Measurements from ENCODE around the gene CHST15.
"Not testable (repeated sequence)": the region's sequence is repeated elsewhere in the genome, so short reads cannot be mapped to it uniquely, and the experiment has no call there.

The CHST15 gene

GRCh38 chr10:124124123-124124768, 30.8 kb upstream of the CHST15 start:
- no peak for DNase-seq

GRCh38 chr10:124123156-124123555, 29.8 kb upstream of the CHST15 start:
- no peak for DNase-seq

GRCh38 chr10:124122211-124122610, 28.8 kb upstream of the CHST15 start:
- DNase-seq = no peak

GRCh38 chr10:124120410-124121061, 27.1 kb upstream of the CHST15 start:
- no peak for DNase-seq

DNA sequence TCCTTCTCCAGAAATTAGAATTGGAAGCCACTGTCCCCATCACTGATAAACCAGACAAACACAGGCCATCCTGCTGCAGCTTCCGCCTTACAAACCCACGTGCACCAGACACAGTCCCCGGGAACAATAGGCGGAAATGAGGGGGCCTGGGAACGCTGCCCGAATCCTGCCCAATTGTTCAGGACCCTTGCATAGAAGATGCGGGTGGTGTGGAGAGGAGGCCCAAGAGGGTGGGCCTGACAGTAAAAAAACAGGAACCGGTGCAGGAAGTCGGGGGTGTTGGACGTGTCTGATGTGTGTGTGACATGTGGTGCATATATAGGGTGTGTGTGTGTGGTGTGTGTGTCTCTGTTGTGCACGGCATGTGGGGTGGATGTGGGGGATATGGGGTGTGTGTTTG, 26.5 kb upstream of the CHST15 start:
- no peak for DNase-seq

GRCh38 chr10:124119216-124119615, 25.8 kb upstream of the CHST15 start:
- DNase-seq = no peak

- no peak for DNase-seq
Observed at GRCh38 chr10:124117833-124118232, 24.4 kb upstream of the CHST15 start.

DNA sequence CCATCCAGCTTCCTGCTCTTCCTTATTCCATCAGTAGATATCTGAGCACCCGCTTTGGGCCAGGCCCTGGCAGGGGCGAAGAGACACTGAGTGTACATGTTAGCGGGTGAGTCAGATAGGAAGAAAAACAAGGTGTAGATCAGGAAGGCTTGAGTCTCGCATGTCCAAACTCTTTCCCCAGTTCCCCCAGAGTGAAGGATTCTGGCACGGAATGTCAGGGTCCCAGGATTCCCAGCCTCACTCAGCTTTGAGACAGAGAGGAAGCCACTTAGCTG, 24.1 kb upstream of the CHST15 start:
- no peak for DNase-seq

DNA sequence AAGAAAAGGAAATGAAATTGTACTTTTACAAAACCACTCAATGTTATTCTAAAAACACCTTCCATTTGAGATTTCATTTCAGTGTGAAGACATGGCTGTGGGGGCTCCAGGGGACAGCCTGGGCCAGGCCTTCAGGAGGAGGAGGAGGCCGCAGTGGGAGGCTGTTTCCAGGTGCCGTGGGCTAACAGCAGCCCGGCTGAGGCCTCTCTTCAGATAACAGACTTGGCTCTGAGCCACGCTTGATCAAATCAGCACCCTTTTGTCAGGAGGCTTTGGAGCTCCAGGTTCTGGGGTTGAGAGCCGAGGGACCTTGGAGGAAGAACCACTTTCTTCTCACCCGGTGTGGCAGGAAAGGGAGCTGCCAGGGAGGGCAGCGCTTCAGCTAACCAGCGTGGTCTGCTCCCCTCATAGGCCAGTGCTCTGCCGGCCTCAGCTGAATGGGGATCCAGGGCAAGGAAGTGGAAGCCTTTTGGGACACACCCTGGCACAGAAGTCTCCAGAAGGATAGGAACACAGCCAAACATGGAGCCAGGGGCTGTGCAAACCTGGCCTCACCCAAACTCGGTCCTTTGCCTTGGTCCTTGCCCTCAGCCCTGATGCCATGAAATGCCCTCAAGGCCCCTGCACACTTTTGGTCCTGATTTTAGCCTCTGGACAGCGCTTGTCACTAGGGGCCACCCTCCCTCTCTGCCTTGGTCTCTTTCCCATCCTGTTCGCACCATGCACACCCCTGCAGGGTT, 23.5 kb upstream of the CHST15 start:
- DNase-seq = no peak

GRCh38 chr10:124114696-124115095, 21.3 kb upstream of the CHST15 start:
- no peak for DNase-seq

GRCh38 chr10:124112891-124113580, 19.6 kb upstream of the CHST15 start:
- no peak for DNase-seq

DNA sequence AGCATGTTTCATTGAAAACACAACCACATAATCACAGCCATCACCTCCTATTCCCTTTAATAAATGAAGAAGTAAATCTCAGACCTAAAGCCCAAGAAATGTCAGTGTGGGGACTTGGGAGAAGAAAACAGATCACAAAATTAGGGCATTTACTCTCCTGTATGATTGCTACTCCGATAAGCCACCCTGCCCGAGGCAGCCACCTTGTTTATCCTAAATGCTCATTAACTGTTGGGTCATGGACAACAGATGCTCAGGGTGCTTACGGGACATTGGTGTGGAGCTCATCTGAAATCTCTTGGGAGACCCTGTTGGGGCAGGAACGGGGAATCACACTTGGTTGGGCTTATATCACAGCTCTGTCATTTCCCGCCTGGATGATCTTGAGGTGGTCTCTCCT, 17.5 kb upstream of the CHST15 start:
- no peak for DNase-seq

DNA sequence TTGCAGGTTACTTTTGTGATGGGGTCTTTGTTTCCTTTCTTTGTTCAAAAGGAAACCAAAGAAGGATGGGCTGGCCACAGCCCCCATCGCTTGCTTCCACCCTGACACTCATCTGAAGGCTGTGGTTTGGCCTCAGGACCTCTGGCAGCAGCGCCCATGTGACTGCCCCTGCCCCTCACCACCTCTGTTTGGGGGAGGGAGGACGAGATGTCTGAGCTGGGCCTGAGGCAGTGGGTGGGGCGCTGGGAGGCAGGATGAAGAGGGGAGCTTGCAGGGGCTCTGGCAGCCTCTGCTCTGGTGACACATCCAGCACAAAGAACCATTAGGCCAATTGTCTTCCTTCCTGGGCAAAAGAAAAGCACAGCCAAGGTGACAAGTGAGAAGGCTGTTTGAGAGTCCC, 15.9 kb upstream of the CHST15 start:
- DNase-seq = no peak

DNA sequence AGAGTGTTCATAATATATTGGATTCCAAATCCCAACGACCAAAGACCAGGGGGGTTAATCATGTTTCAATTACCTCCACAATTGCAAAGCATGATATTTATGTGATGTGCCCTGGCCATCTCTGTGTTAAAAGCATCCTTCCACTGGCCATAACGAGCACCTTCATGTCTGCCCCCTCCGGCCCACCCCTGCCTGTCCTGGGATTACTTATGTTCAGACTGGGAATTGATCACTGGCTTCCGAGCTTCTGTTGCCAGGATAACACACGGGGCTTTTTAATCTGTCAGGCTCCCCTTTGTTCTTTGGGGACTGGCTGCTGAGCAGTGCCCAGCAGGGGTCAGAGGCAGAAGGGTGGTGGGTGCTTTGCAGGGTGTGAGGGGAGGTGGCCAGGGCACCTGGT, 13.7 kb upstream of the CHST15 start:
- DNase-seq = no peak

- DNase-seq = no peak
Observed at GRCh38 chr10:124106241-124106879, 13.0 kb upstream of the CHST15 start.

DNA sequence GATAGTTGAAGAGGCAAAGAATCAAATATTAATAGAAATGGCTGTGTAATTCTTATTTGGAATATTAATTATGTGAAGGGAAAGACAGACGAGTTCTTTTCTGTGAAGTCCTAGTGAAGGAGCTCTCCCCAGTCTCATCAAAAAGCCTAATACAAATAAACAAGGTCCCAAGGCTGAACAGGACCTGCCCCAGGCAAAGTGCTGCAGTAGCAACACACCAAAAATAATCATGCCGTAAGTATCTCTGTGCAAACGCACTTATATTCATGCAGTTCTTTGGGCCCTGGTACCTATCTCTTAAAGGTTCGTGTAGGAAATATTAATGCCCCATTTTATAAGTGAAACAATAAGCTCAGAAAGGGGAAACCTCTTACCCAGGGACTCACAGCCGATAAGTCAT, 12.2 kb upstream of the CHST15 start:
- no peak for DNase-seq

GRCh38 chr10:124105045-124105444, 11.6 kb upstream of the CHST15 start:
- DNase-seq = no peak

DNA sequence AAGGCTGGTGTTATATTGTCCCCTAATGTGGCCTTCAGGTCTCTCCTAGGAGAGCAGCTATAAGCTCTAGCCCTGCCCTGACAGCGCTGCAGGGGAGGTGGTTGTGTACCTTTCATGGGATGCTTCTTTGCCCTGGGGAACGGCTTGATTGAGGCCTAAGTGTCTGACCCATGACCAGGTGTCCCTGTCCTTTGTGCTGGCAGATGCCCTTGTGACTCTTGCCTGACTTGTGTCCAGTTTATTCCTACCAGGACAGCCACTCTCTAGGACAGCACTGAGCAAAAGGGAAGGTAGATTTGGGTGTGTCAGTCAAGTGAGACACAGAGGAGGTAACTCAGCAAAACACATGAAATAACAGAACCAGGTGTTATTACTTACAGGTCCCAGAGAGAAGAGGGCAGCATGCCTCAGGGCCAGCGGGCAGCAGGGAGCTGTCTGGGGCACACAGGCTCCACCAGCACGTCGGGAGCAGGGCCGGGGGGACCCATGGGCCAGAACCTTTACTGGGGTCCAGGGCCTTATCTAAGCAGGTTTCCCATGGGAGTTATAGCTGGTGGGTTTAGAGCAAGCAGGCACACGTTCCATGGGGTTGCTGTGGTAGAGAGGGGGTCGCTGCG, 10.7 kb upstream of the CHST15 start:
- no peak for DNase-seq

DNA sequence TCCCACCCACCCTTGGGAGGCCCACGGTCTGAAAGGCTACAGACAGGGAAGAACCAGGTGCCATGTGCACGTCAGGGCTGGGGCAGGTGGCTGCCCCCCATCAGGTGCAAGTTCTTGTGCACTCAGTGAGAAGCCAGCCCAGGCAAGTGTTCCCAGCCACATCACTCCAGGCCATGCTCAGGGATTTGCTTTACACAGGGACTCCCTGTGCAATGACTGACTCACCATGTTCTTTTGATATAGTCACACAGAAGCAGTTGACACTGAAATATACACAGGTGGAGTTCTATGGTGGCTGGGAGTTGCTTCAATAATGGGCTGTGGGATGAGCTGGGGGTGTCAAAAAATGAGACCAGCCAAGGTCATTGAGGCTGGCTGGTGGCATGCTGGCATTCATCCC, 8.0 kb upstream of the CHST15 start:
- no peak for DNase-seq

DNA sequence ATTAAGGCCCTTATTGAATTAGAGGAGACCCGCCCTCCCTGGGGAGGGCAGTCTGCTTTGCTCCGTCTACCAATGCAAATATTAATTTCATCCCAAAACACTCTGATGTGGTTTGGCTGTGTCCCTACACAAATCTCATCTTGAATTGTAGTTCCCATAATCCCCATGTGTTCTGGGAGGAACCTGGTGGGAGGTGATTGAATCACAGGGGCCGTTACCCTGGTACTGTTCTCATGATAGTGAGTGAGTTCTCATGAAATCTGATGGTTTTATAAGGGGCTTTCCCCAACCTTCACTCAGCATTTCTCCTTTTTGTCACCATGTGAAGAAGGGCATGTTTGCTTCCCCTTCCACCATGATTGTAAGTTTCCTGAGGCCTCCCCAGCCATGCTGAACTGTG, 7.3 kb upstream of the CHST15 start:
- DNase-seq = not testable (repeated sequence)

DNA sequence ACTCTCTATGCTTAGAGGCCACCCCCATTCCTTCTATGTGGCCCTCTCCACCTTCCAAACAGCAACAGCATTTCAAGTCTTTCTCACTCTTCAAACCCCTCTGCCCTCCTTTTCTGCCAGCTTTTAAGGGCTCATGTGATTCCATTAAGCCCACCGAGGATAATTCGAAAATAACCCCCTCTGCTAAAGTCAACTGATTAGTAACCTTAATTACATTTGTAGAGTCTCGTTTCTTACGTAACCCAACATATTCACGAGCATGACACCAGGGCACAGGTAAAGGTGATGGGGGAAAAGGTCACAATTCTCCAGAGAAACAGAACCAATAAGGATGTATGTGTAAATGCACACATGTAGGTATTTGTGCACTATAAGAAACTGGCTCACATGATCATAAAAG, 6.7 kb upstream of the CHST15 start:
- DNase-seq = no peak

DNA sequence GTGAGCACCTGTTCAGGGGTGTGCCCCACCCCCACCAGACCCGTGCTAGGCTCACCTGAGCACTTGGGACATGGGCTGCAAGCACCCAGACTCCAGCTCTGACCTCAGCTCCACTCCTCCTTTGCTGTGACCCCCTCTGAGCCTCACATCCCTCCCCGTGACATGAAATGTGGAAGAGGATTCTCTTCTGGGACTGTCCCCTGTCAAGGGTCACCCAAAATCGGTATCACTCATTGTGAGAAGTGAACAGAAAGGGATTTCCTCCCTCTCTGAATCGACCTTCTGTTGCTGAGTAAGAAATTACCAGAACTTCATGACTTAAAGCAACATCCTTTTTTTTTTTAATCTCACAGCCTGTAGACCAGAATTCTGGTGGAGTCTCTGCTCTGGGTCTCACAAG, 6.2 kb upstream of the CHST15 start:
- no peak for DNase-seq

GRCh38 chr10:124098575-124098974, 5.2 kb upstream of the CHST15 start:
- DNase-seq = no peak
